Fibroblast of mammary gland (primary cell): ENCODE data around the gene AGXT.

ENCODE experiments used
- DNase-seq: peaks from one replicate; pipeline ENCODE4 v3.0.0-alpha.2; 2010; ENCODE audit warnings: low read depth
- H3K4me3 ChIP-seq: 2 replicates; pipeline ENCODE4 v1.5.1; 2011; ENCODE audit warnings: low read depth, mild to moderate bottlenecking, low read length, moderate library complexity; ENCODE audit not compliant: control insufficient read depth
- CTCF ChIP-seq: conservative IDR thresholded peaks from 2 replicates; pipeline ENCODE4 v1.5.1; 2011; ENCODE audit warnings: low read depth, low read length, inconsistent platforms; ENCODE audit not compliant: control insufficient read depth, insufficient read depth

The AGXT gene

GRCh38 chr2:240904216-240905175 is 35.9 kb downstream of the AGXT start:
- no peak overlapping the region for H3K4me3 ChIP-seq
- no peak for DNase-seq
- no peak for TF ChIP-seq CTCF

GRCh38 chr2:240905176-240905781 is 36.7 kb downstream of the AGXT start:
- TF ChIP-seq CTCF = no peak
- no peak for DNase-seq
- H3K4me3 ChIP-seq = no peak overlapping the region

- no peak for TF ChIP-seq CTCF
- no peak for DNase-seq
- H3K4me3 ChIP-seq = no peak within 1 kb of the TSS
Observed at GRCh38 chr2:240906141-240906910, 37.7 kb downstream of the AGXT start, which contains the start of gene CROCC2. TSS of gene CROCC2 (plus strand) at chr2:240906336. CDS start at chr2:240906514, 178 bp downstream.

- no peak overlapping the region for H3K4me3 ChIP-seq
- TF ChIP-seq CTCF = no peak
Observed at GRCh38 chr2:240906911-240907590, 38.4 kb downstream of the AGXT start.

GRCh38 chr2:240909216-240909974 is 40.8 kb downstream of the AGXT start:
- no peak overlapping the region for H3K4me3 ChIP-seq
- no peak for TF ChIP-seq CTCF
- DNase-seq = no peak

More at GRCh38 chr2:240906911-240907590, 38.4 kb downstream of the AGXT start:
- no peak for DNase-seq
